ENCODE results near the gene ST6GALNAC2.
A peak's percentile ranks its signal among the peaks of the same experiment; 100 is the strongest.

Gene ST6GALNAC2

GRCh38 chr17:76550712-76551615 is 34.7 kb downstream of the ST6GALNAC2 start:
- H3K27me3 ChIP-seq (ENCODE audit: insufficient read depth, low read depth, severe bottlenecking), result no peaks in the 10 kb centered on the region
- no peaks in the 10 kb centered on the region for H3K9me3 ChIP-seq (ENCODE audit: severe bottlenecking)
- no peak for DNase-seq
- no peak overlapping the region for H3K4me3 ChIP-seq (ENCODE audit: low read depth, low read length)
- no peaks in the 10 kb centered on the region; the same call in 1 of the 2 replicates for H3K36me3 ChIP-seq
- H3K27ac ChIP-seq, result peak overlapping the region; percentile 40
- TF ChIP-seq, protein P1, sequence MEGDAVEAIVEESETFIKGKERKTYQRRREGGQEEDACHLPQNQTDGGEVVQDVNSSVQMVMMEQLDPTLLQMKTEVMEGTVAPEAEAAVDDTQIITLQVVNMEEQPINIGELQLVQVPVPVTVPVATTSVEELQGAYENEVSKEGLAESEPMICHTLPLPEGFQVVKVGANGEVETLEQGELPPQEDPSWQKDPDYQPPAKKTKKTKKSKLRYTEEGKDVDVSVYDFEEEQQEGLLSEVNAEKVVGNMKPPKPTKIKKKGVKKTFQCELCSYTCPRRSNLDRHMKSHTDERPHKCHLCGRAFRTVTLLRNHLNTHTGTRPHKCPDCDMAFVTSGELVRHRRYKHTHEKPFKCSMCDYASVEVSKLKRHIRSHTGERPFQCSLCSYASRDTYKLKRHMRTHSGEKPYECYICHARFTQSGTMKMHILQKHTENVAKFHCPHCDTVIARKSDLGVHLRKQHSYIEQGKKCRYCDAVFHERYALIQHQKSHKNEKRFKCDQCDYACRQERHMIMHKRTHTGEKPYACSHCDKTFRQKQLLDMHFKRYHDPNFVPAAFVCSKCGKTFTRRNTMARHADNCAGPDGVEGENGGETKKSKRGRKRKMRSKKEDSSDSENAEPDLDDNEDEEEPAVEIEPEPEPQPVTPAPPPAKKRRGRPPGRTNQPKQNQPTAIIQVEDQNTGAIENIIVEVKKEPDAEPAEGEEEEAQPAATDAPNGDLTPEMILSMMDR (IDR thresholded peaks at IDR 0.05; ENCODE audit: low read depth, low read length), result no peak

- H3K27me3 ChIP-seq (ENCODE audit: insufficient read depth, low read depth, severe bottlenecking), result no peaks in the 10 kb centered on the region
- no peak overlapping the region for H3K4me3 ChIP-seq (ENCODE audit: low read depth, low read length)
- no peak for DNase-seq
- TF ChIP-seq, protein P1 (IDR thresholded peaks at IDR 0.05; ENCODE audit: low read depth, low read length), result no peak
- no peak overlapping the region for H3K27ac ChIP-seq
- H3K9me3 ChIP-seq (ENCODE audit: severe bottlenecking), result no peaks in the 10 kb centered on the region
- H3K36me3 ChIP-seq, result no peaks in the 10 kb centered on the region; the same call in 1 of the 2 replicates
Measured at GRCh38 chr17:76549539-76549938, 36.1 kb downstream of the ST6GALNAC2 start.

DNA sequence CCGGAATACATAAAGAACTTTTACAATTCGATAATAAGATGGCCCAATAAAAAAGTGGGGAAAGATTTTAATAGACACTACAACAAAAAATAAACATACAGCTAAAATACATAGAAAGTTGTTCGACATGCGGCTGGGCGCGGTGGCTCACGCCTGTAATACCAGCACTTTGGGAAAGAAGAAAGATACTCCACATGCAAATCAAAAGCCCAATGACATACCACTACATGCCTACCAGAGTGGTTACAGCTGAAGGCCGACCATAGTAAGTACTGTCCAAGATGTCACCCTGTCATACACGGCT is 36.5 kb downstream of the ST6GALNAC2 start:
- Histone ChIP-seq H3K27ac (no peak overlapping the region), H3K36me3 (no peaks in the 10 kb centered on the region; the same call in 1 of the 2 replicates), H3K27me3 (ENCODE audit: insufficient read depth, low read depth, severe bottlenecking) (no peaks in the 10 kb centered on the region), H3K9me3 (ENCODE audit: severe bottlenecking) (no peaks in the 10 kb centered on the region), H3K4me3 (ENCODE audit: low read depth, low read length) (no peak overlapping the region)
- TF ChIP-seq, protein P1 (IDR thresholded peaks at IDR 0.05; ENCODE audit: low read depth, low read length), result no peak
- no peak for DNase-seq

DNA sequence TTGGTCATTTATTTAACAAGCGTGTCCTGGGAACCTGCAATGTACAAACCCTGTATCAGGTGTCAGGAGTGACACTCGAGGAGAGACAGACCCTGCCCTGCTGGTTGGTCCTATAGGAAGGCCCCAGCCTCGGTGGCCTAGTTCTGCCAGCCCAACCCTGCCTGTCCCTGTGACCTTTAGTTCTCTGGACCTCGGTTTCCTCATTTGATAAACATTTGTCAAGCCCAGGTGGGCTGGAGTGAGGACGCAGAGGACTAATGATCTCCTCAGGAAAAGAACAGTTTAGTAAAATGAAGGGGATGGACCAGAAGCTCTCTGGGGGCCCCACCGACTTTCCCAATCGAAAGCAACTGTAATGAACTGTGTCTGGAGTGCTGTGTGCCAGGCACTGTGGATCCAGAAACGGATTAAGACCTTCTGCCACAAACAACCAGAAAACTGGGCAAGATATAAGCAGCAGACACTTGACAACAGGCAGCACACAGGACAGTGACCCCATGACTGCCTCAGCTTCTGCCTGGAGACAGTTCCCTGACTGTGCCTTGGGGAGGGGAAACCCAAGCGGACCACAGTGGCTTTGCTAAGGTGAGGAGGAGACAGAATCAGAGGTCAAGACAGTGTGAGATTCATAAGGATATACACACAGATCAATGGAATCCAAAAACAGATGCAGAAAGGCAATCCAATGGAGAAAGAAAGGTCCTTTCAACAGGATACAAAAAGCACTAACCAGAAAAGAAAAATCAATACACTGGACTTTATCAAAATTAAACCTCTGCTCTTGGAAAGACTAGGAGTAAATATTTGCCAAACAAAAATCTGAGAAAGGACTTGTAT is 37.1 kb downstream of the ST6GALNAC2 start:
- no peak for DNase-seq
- H3K4me3 ChIP-seq (ENCODE audit: low read depth, low read length), result no peak overlapping the region
- no peak overlapping the region for H3K27ac ChIP-seq
- no peaks in the 10 kb centered on the region for H3K27me3 ChIP-seq (ENCODE audit: insufficient read depth, low read depth, severe bottlenecking)
- no peaks in the 10 kb centered on the region; the same call in 1 of the 2 replicates for H3K36me3 ChIP-seq
- TF ChIP-seq, protein P1 (IDR thresholded peaks at IDR 0.05; ENCODE audit: low read depth, low read length), result no peak
- no peaks in the 10 kb centered on the region for H3K9me3 ChIP-seq (ENCODE audit: severe bottlenecking)

GRCh38 chr17:76547642-76548202 is 37.9 kb downstream of the ST6GALNAC2 start:
- no peak for DNase-seq
- H3K36me3 ChIP-seq, result no peaks in the 10 kb centered on the region; the same call in 1 of the 2 replicates

More at GRCh38 chr17:76547642-76548202, 37.9 kb downstream of the ST6GALNAC2 start:
- Histone ChIP-seq H3K27ac (no peak overlapping the region), H3K9me3 (ENCODE audit: severe bottlenecking) (no peaks in the 10 kb centered on the region), H3K4me3 (ENCODE audit: low read depth, low read length) (no peak overlapping the region), H3K27me3 (ENCODE audit: insufficient read depth, low read depth, severe bottlenecking) (no peaks in the 10 kb centered on the region)
- TF ChIP-seq, protein P1 (IDR thresholded peaks at IDR 0.05; ENCODE audit: low read depth, low read length), result no peak
